Esophagus (tissue), 2 donors: ENCODE measurements around the gene PTPRJ. TPM values are rescaled to one million over a fixed set of nuclear protein-coding genes. Genes with fewer than 3 reads are reported as not detected.

Source experiments
- H3K27ac ChIP-seq, 2 donors: one replicate each; pipeline ENCODE4 v1.5.1; 2013; ENCODE audit warnings: low read depth in 2 of 2, mild to moderate bottlenecking in 2 of 2, inconsistent platforms in 1 of 2, low read length in 1 of 2, moderate library complexity in 1 of 2
- H3K27me3 ChIP-seq, 2 donors: one replicate each; pipeline ENCODE4 v1.6.1; 2013; ENCODE audit warnings: low read length in 2 of 2, control low read depth in 1 of 2, mild to moderate bottlenecking in 1 of 2; ENCODE audit not compliant: insufficient read depth in 2 of 2, control insufficient read depth in 1 of 2
- H3K36me3 ChIP-seq, 2 donors: one replicate each; pipeline ENCODE4 v1.6.1; 2013; ENCODE audit warnings: low read length in 1 of 2; ENCODE audit not compliant: control insufficient read depth in 2 of 2, insufficient read depth in 2 of 2
- H3K4me1 ChIP-seq, 2 donors: one replicate each; pipeline ENCODE4 v1.6.1; 2013; ENCODE audit warnings: low read length in 1 of 2; ENCODE audit not compliant: control insufficient read depth in 2 of 2, insufficient read depth in 2 of 2
- H3K4me3 ChIP-seq, 2 donors: one replicate each; pipeline ENCODE4 v1.5.1; 2013; ENCODE audit warnings: low read length in 2 of 2, mild to moderate bottlenecking in 2 of 2, low read depth in 1 of 2, moderate library complexity in 1 of 2
- H3K9me3 ChIP-seq, 2 donors: one replicate each; pipeline ENCODE4 v1.6.1; 2013; ENCODE audit warnings: mild to moderate bottlenecking in 2 of 2, low read depth in 1 of 2, low read length in 1 of 2, moderate library complexity in 1 of 2; ENCODE audit not compliant: control insufficient read depth in 2 of 2, insufficient read depth in 1 of 2
- WGBS, 2 donors: extraction: QIAGEN DNeasy Blood & Tissue Kit; methylation state at CpG; one replicate each; pipeline ENCODE4 v1.1.7; 2013; 5-methylcytosine and 5-hydroxymethylcytosine counted together
- polyA plus RNA-seq, 2 donors: library from polyadenylated mRNA; stranded (reverse); fragments of 200-250 nt; gene quantifications; one replicate each; pipeline ENCODE4 v1.2.3, GENCODE V29; 2013
- donor health status: healthy with polysubstance abuse.
- donor health status: Bipolar disorder and iron deficiency.

Gene PTPRJ
- polyA plus RNA-seq, 2 donors: 0.47 to 0.55 TPM

GRCh38 chr11:47992959-47993820 is 12.8 kb downstream of the PTPRJ start:
- Histone ChIP-seq H3K36me3 (no peaks in the 10 kb centered on the region), H3K27ac (no peak overlapping the region), H3K9me3 (no peaks in the 10 kb centered on the region), H3K4me1 (peaks cover 0 to 5% of the 10 kb centered on the region in 2 donors), H3K4me3 (no peak overlapping the region), H3K27me3 (no peaks in the 10 kb centered on the region)
- 84 to 89% methylated on average over 11 of the region's 11 CpGs for WGBS, 2 donors

GRCh38 chr11:47994417-47994816 is 14.1 kb downstream of the PTPRJ start:
- Histone ChIP-seq H3K36me3 (no peaks in the 10 kb centered on the region), H3K4me3 (no peak overlapping the region), H3K27ac (no peak overlapping the region), H3K4me1 (peaks cover 0 to 5% of the 10 kb centered on the region in 2 donors), H3K27me3 (no peaks in the 10 kb centered on the region), H3K9me3 (no peaks in the 10 kb centered on the region)
- whole genome bisulfite sequencing, 2 donors: 96 to 97% methylated on average over 4 of the region's 4 CpGs

- no peaks in the 10 kb centered on the region for H3K27me3 ChIP-seq
- no peak overlapping the region for H3K4me3 ChIP-seq
- H3K36me3 ChIP-seq: no peaks in the 10 kb centered on the region
- peaks cover 0 to 5% of the 10 kb centered on the region in 2 donors for H3K4me1 ChIP-seq
- no peaks in the 10 kb centered on the region for H3K9me3 ChIP-seq
- WGBS, 2 donors: 80 to 90% methylated on average over 4 of the region's 4 CpGs
- H3K27ac ChIP-seq: no peak overlapping the region
These were observed 15.0 kb downstream of the PTPRJ start for GRCh38 chr11:47995360-47995769.

- no peaks in the 10 kb centered on the region for H3K4me1 ChIP-seq
- H3K27me3 ChIP-seq: no peaks in the 10 kb centered on the region
- H3K36me3 ChIP-seq: no peaks in the 10 kb centered on the region
- WGBS, 2 donors: 85 to 88% methylated on average over 15 of the region's 15 CpGs
- no peaks in the 10 kb centered on the region for H3K9me3 ChIP-seq
- H3K27ac ChIP-seq: no peak overlapping the region
- no peak overlapping the region for H3K4me3 ChIP-seq
These were observed 17.0 kb downstream of the PTPRJ start for GRCh38 chr11:47997063-47998053.

GRCh38 chr11:47998345-47998732 is 18.0 kb downstream of the PTPRJ start:
- Histone ChIP-seq H3K27ac (no peak overlapping the region), H3K4me3 (no peak overlapping the region), H3K27me3 (no peaks in the 10 kb centered on the region), H3K4me1 (no peaks in the 10 kb centered on the region), H3K36me3 (no peaks in the 10 kb centered on the region), H3K9me3 (no peaks in the 10 kb centered on the region)
- 87 to 90% methylated on average over 5 of the region's 5 CpGs for WGBS, 2 donors

- H3K27me3 ChIP-seq: no peaks in the 10 kb centered on the region
- H3K36me3 ChIP-seq: no peaks in the 10 kb centered on the region
- no peak overlapping the region for H3K4me3 ChIP-seq
- H3K9me3 ChIP-seq: no peaks in the 10 kb centered on the region
- no peaks in the 10 kb centered on the region for H3K4me1 ChIP-seq
- 67 to 82% methylated on average over 2 of the region's 2 CpGs for WGBS, 2 donors
- H3K27ac ChIP-seq: no peak overlapping the region
These were observed 18.5 kb downstream of the PTPRJ start for GRCh38 chr11:47998733-47999359.

- Histone ChIP-seq H3K4me3 (no peak overlapping the region), H3K27ac (no peak overlapping the region), H3K36me3 (no peaks in the 10 kb centered on the region), H3K9me3 (no peaks in the 10 kb centered on the region), H3K27me3 (no peaks in the 10 kb centered on the region), H3K4me1 (no peaks in the 10 kb centered on the region)
- WGBS, 2 donors: 84 to 85% methylated on average over 5 of the region's 5 CpGs
These were observed 20.1 kb downstream of the PTPRJ start for GRCh38 chr11:48000432-48000831.

GRCh38 chr11:48001438-48002021 is 21.2 kb downstream of the PTPRJ start:
- Histone ChIP-seq H3K4me3 (no peak overlapping the region), H3K9me3 (no peaks in the 10 kb centered on the region), H3K4me1 (no peaks in the 10 kb centered on the region), H3K36me3 (no peaks in the 10 kb centered on the region), H3K27ac (peak overlapping the region in 1 of 2 donors; percentile 7), H3K27me3 (no peaks in the 10 kb centered on the region)
- WGBS, 2 donors: 58 to 73% methylated on average over 2 of the region's 2 CpGs

GRCh38 chr11:48002561-48002960 is 22.2 kb downstream of the PTPRJ start:
- Histone ChIP-seq H3K9me3 (no peaks in the 10 kb centered on the region), H3K36me3 (no peaks in the 10 kb centered on the region), H3K27ac (no peak overlapping the region), H3K4me1 (no peaks in the 10 kb centered on the region), H3K27me3 (no peaks in the 10 kb centered on the region), H3K4me3 (no peak overlapping the region)
- WGBS, 2 donors: 80% methylated on average over 4 of the region's 4 CpGs
